HEK293 (cell line): ENCODE results near the gene GALNTL6.

ENCODE experiments used
- CTCF ChIA-PET: fragments of 350-600 bp; formaldehyde crosslinking; extraction: SDS; loops from one replicate; lab custom pipeline; 2021; ENCODE audit warnings: antibody characterized with exemption; lab: Yijun Ruan, JAX
- POLR2A ChIA-PET: fragments of 300-600 bp; formaldehyde crosslinking; extraction: SDS; loops from one replicate; lab custom pipeline; 2020; ENCODE audit warnings: antibody characterized with exemption, inconsistent platforms; lab: Yijun Ruan, JAX
- H3K27ac ChIP-seq: fragments of 200-500 bp; sonication (Bioruptor generic); 2 replicates; pipeline ENCODE4 v1.5.1; 2014; ENCODE audit warnings: low read depth, low read length, control low read depth, inconsistent platforms; ENCODE audit errors: extremely low read depth
- H3K36me3 ChIP-seq, 2 experiments: fragments of 200-500 bp in 1 of 2; sonication (Bioruptor generic) in 1 of 2; 1 replicate in 1 of 2; 2 replicates in 1 of 2; pipeline ENCODE4 v1.5.1; 2014 to 2017; ENCODE audit warnings: inconsistent platforms in 2 of 2, low read length in 2 of 2; ENCODE audit not compliant: control insufficient read depth in 2 of 2, insufficient read depth in 1 of 2
- H3K4me1 ChIP-seq: fragments of 200-500 bp; sonication (Bioruptor generic); 2 replicates; pipeline ENCODE4 v1.5.1; 2014; ENCODE audit warnings: mild to moderate bottlenecking, low read length, inconsistent platforms; ENCODE audit not compliant: control insufficient read depth, insufficient read depth
- H3K4me3 ChIP-seq: 2 replicates; pipeline ENCODE4 v1.5.1; 2011; ENCODE audit warnings: low read depth, mild to moderate bottlenecking, control low read depth, low read length, moderate library complexity
- H3K9me3 ChIP-seq: fragments of 200-500 bp; sonication (Bioruptor generic); 2 replicates; pipeline ENCODE4 v1.5.1; 2014; ENCODE audit warnings: low read depth, low read length, inconsistent platforms; ENCODE audit not compliant: control insufficient read depth, insufficient read depth
- BCL11B ChIP-seq: fragments of 450-650 bp; formaldehyde crosslinking; IDR thresholded peaks from 2 replicates; pipeline ENCODE4 v1.5.1; 2016; ENCODE audit warnings: low read depth, missing biosample characterization, missing genetic modification characterization
- GFI1B ChIP-seq: fragments of 450-650 bp; formaldehyde crosslinking; IDR thresholded peaks from 2 replicates; pipeline ENCODE4 v1.5.1; 2016; ENCODE audit warnings: missing biosample characterization, missing genetic modification characterization
- MYNN ChIP-seq: fragments of 450-650 bp; formaldehyde crosslinking; IDR thresholded peaks from 2 replicates; pipeline ENCODE4 v1.5.1; 2016; ENCODE audit warnings: missing biosample characterization, missing genetic modification characterization, borderline replicate concordance
- YY1 ChIP-seq: fragments of 450-650 bp; formaldehyde crosslinking; IDR thresholded peaks from 2 replicates; pipeline ENCODE4 v1.5.1; 2018; ENCODE audit warnings: missing biosample characterization, missing genetic modification characterization
- ZBTB8A ChIP-seq: fragments of 450-650 bp; formaldehyde crosslinking; IDR thresholded peaks from 2 replicates; pipeline ENCODE4 v1.5.1; 2016; ENCODE audit warnings: missing biosample characterization, missing genetic modification characterization
- ZFP41 ChIP-seq: fragments of 450-650 bp; formaldehyde crosslinking; IDR thresholded peaks from 2 replicates; pipeline ENCODE4 v1.5.1; 2016; ENCODE audit warnings: missing biosample characterization, missing genetic modification characterization, borderline replicate concordance
- ZNF211 ChIP-seq: fragments of 450-650 bp; formaldehyde crosslinking; IDR thresholded peaks from 2 replicates; pipeline ENCODE4 v1.5.1; 2016; ENCODE audit warnings: low read depth, missing biosample characterization, missing genetic modification characterization
- ZNF266 ChIP-seq: fragments of 450-650 bp; formaldehyde crosslinking; IDR thresholded peaks from 2 replicates; pipeline ENCODE4 v1.5.1; 2016; ENCODE audit warnings: missing biosample characterization, missing genetic modification characterization, low read depth
- ZNF555 ChIP-seq: fragments of 450-650 bp; formaldehyde crosslinking; conservative IDR thresholded peaks from 2 replicates; pipeline ENCODE4 v1.5.1; 2017; ENCODE audit warnings: missing biosample characterization, mild to moderate bottlenecking, missing genetic modification characterization, inconsistent platforms
- ZNF596 ChIP-seq: fragments of 450-650 bp; IDR thresholded peaks from 2 replicates; pipeline ENCODE4 v1.5.0; 2018; ENCODE audit warnings: missing biosample characterization, mild to moderate bottlenecking, missing genetic modification characterization, moderate library complexity
- ZNF777 ChIP-seq: fragments of 450-650 bp; formaldehyde crosslinking; IDR thresholded peaks from 2 replicates; pipeline ENCODE4 v1.5.1; 2017; ENCODE audit warnings: missing biosample characterization, missing genetic modification characterization, borderline replicate concordance
- TF ChIP-seq, protein P1 (sequence below): fragments of 450-650 bp; formaldehyde crosslinking; IDR thresholded peaks from 2 replicates; pipeline ENCODE4 v1.5.1; 2017; ENCODE audit warnings: missing biosample characterization, missing genetic modification characterization
- TF ChIP-seq, protein P2 (sequence below): fragments of 450-650 bp; formaldehyde crosslinking; IDR thresholded peaks from 2 replicates; pipeline ENCODE4 v1.5.1; 2016; ENCODE audit warnings: missing biosample characterization, missing genetic modification characterization, borderline replicate concordance
- TF ChIP-seq, protein P3 (sequence below): fragments of 450-650 bp; formaldehyde crosslinking; IDR thresholded peaks from 2 replicates; pipeline ENCODE4 v1.5.1; 2017; ENCODE audit warnings: missing biosample characterization, missing genetic modification characterization
- TF ChIP-seq, protein P4 (sequence below): fragments of 450-650 bp; formaldehyde crosslinking; IDR thresholded peaks from 2 replicates; pipeline ENCODE4 v1.5.1; 2016; ENCODE audit warnings: missing biosample characterization, missing genetic modification characterization, low read depth
- TF ChIP-seq, protein P5 (sequence below): fragments of 450-650 bp; formaldehyde crosslinking; IDR thresholded peaks from 2 replicates; pipeline ENCODE4 v1.5.1; 2016; ENCODE audit warnings: missing biosample characterization, missing genetic modification characterization
- TF ChIP-seq, protein P6 (sequence below): fragments of 450-650 bp; formaldehyde crosslinking; IDR thresholded peaks from 2 replicates; pipeline ENCODE4 v1.5.1; 2016; ENCODE audit warnings: missing biosample characterization, missing genetic modification characterization

GALNTL6 gene

DNA sequence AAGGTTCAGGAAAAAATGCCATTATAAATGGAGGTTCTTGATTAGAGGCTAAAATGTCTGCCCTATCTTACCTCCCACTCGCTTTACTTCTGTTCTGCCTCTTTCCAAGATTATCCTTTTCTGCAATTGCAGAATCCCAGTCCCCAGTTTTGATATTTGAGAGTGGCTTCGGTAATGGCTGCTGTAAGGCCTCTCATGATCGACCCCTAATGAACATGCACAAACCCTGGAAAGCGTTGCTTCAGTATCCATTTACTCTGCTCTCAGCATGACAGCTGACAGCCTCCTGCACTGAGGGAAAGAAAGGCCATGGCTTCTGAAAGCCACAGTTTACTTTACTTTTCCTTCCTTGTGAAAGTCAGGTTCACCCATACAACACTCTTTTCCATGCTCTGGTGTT lies 1030.0 kb downstream of the GALNTL6 start:
- Histone ChIP-seq H3K36me3 (no peaks in the 10 kb centered on the region), H3K27ac (no peak overlapping the region), H3K9me3 (no peaks in the 10 kb centered on the region), H3K4me3 (no peak overlapping the region), H3K4me1 (no peaks in the 10 kb centered on the region)
- POLR2A ChIA-PET, result no interaction called here
- no peak for TF ChIP-seq MYNN (tag by site-specific recombination)
- TF ChIP-seq, protein P1, sequence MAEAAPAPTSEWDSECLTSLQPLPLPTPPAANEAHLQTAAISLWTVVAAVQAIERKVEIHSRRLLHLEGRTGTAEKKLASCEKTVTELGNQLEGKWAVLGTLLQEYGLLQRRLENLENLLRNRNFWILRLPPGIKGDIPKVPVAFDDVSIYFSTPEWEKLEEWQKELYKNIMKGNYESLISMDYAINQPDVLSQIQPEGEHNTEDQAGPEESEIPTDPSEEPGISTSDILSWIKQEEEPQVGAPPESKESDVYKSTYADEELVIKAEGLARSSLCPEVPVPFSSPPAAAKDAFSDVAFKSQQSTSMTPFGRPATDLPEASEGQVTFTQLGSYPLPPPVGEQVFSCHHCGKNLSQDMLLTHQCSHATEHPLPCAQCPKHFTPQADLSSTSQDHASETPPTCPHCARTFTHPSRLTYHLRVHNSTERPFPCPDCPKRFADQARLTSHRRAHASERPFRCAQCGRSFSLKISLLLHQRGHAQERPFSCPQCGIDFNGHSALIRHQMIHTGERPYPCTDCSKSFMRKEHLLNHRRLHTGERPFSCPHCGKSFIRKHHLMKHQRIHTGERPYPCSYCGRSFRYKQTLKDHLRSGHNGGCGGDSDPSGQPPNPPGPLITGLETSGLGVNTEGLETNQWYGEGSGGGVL (tag by site-specific recombination), result no peak
- CTCF ChIA-PET, result no interaction called here

DNA sequence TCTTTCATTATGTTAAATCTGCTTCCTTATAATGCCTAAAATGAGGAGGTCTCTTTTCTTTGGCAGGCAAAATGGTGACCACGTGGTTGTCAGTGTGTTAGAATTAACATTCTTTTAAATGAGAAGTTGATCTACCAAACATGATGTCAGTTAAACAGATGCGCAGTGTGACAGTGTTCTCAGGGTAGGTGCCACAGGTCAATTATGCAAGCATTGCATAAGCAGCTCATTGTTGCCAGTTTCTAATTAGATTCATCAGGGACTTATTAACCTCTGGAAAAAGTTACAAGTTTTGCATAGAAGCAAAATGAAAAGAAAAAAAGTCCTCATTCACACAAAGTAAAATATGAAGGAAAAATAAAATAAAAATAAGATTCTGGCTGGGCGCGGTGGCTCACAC lies 1031.4 kb downstream of the GALNTL6 start:
- CTCF ChIA-PET, result no interaction called here
- Histone ChIP-seq H3K4me3 (no peak overlapping the region), H3K4me1 (no peaks in the 10 kb centered on the region)
- TF ChIP-seq ZNF777, result no peak
- TF ChIP-seq GFI1B, result no peak
- no peak for TF ChIP-seq ZNF555 (tag by site-specific recombination)
- TF ChIP-seq, protein P2, sequence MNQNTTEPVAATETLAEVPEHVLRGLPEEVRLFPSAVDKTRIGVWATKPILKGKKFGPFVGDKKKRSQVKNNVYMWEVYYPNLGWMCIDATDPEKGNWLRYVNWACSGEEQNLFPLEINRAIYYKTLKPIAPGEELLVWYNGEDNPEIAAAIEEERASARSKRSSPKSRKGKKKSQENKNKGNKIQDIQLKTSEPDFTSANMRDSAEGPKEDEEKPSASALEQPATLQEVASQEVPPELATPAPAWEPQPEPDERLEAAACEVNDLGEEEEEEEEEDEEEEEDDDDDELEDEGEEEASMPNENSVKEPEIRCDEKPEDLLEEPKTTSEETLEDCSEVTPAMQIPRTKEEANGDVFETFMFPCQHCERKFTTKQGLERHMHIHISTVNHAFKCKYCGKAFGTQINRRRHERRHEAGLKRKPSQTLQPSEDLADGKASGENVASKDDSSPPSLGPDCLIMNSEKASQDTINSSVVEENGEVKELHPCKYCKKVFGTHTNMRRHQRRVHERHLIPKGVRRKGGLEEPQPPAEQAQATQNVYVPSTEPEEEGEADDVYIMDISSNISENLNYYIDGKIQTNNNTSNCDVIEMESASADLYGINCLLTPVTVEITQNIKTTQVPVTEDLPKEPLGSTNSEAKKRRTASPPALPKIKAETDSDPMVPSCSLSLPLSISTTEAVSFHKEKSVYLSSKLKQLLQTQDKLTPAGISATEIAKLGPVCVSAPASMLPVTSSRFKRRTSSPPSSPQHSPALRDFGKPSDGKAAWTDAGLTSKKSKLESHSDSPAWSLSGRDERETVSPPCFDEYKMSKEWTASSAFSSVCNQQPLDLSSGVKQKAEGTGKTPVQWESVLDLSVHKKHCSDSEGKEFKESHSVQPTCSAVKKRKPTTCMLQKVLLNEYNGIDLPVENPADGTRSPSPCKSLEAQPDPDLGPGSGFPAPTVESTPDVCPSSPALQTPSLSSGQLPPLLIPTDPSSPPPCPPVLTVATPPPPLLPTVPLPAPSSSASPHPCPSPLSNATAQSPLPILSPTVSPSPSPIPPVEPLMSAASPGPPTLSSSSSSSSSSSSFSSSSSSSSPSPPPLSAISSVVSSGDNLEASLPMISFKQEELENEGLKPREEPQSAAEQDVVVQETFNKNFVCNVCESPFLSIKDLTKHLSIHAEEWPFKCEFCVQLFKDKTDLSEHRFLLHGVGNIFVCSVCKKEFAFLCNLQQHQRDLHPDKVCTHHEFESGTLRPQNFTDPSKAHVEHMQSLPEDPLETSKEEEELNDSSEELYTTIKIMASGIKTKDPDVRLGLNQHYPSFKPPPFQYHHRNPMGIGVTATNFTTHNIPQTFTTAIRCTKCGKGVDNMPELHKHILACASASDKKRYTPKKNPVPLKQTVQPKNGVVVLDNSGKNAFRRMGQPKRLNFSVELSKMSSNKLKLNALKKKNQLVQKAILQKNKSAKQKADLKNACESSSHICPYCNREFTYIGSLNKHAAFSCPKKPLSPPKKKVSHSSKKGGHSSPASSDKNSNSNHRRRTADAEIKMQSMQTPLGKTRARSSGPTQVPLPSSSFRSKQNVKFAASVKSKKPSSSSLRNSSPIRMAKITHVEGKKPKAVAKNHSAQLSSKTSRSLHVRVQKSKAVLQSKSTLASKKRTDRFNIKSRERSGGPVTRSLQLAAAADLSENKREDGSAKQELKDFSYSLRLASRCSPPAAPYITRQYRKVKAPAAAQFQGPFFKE (tag by site-specific recombination), result no peak
- TF ChIP-seq, protein P3, sequence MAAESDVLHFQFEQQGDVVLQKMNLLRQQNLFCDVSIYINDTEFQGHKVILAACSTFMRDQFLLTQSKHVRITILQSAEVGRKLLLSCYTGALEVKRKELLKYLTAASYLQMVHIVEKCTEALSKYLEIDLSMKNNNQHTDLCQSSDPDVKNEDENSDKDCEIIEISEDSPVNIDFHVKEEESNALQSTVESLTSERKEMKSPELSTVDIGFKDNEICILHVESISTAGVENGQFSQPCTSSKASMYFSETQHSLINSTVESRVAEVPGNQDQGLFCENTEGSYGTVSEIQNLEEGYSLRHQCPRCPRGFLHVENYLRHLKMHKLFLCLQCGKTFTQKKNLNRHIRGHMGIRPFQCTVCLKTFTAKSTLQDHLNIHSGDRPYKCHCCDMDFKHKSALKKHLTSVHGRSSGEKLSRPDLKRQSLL (tag by site-specific recombination), result no peak
- no peak for TF ChIP-seq ZFP41 (tag by site-specific recombination)
- no peak for TF ChIP-seq BCL11B
- TF ChIP-seq, protein P4, sequence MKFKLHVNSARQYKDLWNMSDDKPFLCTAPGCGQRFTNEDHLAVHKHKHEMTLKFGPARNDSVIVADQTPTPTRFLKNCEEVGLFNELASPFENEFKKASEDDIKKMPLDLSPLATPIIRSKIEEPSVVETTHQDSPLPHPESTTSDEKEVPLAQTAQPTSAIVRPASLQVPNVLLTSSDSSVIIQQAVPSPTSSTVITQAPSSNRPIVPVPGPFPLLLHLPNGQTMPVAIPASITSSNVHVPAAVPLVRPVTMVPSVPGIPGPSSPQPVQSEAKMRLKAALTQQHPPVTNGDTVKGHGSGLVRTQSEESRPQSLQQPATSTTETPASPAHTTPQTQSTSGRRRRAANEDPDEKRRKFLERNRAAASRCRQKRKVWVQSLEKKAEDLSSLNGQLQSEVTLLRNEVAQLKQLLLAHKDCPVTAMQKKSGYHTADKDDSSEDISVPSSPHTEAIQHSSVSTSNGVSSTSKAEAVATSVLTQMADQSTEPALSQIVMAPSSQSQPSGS (tag by site-specific recombination), result no peak
- TF ChIP-seq YY1 (tag by site-specific recombination), result no peak
- no peak for TF ChIP-seq ZBTB8A
- TF ChIP-seq, protein P5, sequence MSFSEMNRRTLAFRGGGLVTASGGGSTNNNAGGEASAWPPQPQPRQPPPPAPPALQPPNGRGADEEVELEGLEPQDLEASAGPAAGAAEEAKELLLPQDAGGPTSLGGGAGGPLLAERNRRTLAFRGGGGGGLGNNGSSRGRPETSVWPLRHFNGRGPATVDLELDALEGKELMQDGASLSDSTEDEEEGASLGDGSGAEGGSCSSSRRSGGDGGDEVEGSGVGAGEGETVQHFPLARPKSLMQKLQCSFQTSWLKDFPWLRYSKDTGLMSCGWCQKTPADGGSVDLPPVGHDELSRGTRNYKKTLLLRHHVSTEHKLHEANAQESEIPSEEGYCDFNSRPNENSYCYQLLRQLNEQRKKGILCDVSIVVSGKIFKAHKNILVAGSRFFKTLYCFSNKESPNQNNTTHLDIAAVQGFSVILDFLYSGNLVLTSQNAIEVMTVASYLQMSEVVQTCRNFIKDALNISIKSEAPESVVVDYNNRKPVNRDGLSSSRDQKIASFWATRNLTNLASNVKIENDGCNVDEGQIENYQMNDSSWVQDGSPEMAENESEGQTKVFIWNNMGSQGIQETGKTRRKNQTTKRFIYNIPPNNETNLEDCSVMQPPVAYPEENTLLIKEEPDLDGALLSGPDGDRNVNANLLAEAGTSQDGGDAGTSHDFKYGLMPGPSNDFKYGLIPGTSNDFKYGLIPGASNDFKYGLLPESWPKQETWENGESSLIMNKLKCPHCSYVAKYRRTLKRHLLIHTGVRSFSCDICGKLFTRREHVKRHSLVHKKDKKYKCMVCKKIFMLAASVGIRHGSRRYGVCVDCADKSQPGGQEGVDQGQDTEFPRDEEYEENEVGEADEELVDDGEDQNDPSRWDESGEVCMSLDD (tag by site-specific recombination), result no peak
- TF ChIP-seq ZNF266 (tag by site-specific recombination), result no peak
- TF ChIP-seq ZNF211, result no peak
- TF ChIP-seq ZNF596 (tag by site-specific recombination), result no peak
- TF ChIP-seq, protein P6, sequence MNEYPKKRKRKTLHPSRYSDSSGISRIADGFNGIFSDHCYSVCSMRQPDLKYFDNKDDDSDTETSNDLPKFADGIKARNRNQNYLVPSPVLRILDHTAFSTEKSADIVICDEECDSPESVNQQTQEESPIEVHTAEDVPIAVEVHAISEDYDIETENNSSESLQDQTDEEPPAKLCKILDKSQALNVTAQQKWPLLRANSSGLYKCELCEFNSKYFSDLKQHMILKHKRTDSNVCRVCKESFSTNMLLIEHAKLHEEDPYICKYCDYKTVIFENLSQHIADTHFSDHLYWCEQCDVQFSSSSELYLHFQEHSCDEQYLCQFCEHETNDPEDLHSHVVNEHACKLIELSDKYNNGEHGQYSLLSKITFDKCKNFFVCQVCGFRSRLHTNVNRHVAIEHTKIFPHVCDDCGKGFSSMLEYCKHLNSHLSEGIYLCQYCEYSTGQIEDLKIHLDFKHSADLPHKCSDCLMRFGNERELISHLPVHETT (tag by site-specific recombination), result no peak
- TF ChIP-seq, all 188 proteins: peak for 0
- H3K9me3 ChIP-seq, result no peaks in the 10 kb centered on the region
- POLR2A ChIA-PET, result no interaction called here
- no peaks in the 10 kb centered on the region for H3K36me3 ChIP-seq
- no peak overlapping the region for H3K27ac ChIP-seq
